ENCODE results near the gene PCBP3.
A peak's percentile ranks its signal among the peaks of the same experiment; 100 is the strongest.
"Not testable (repeated sequence)": the region's sequence is repeated elsewhere in the genome, so short reads cannot be mapped to it uniquely, and the experiment has no call there.

The PCBP3 gene

GRCh38 chr21:45828580-45829570 lies 185.3 kb downstream of the PCBP3 start:
- DNase-seq (ENCODE audit: low read depth), result no peak

GRCh38 chr21:45829668-45830067 lies 186.1 kb downstream of the PCBP3 start:
- no peak for DNase-seq (ENCODE audit: low read depth)

- DNase-seq (ENCODE audit: low read depth), result no peak
Observed at GRCh38 chr21:45830221-45830640, 186.7 kb downstream of the PCBP3 start.

DNA sequence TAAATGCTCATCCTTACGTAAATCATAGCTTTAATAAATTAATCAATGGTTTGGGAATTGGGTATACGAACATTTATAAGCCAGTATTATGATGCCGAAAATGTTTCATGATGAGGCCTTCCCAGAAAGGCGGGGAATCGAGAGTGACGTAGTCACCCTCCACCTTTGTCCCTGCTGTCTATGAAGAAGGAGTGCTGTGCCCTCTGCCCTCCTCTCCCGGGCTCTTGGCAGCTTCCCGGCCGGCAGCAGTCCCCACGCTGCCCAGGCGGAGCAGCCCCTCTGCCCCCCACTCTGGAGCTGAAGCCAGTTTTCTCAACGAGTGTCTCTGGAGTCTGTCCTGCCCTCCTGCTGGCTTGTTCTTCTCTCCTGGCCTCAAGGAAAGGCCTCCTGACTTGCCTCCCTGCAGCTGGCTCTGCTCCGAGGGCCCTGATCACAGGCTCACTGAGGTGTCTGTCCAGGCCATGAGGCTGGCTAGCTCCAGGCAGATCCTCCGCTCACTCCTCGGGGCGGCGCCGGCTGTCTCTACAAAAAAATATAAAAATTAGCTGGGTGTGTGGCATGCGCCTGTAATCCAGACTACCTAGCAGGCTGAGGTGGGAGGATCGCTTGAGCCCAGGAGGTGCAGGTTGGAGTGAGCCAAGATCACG lies 187.3 kb downstream of the PCBP3 start:
- DNase-seq (ENCODE audit: low read depth), result no peak

GRCh38 chr21:45831991-45832740 lies 188.6 kb downstream of the PCBP3 start:
- peak; percentile 3 for DNase-seq (ENCODE audit: low read depth)

GRCh38 chr21:45832741-45833235 lies 189.3 kb downstream of the PCBP3 start:
- not testable (repeated sequence) for DNase-seq (ENCODE audit: low read depth)

- no peak for DNase-seq (ENCODE audit: low read depth)
Observed at GRCh38 chr21:45833414-45833813, 189.9 kb downstream of the PCBP3 start.

DNA sequence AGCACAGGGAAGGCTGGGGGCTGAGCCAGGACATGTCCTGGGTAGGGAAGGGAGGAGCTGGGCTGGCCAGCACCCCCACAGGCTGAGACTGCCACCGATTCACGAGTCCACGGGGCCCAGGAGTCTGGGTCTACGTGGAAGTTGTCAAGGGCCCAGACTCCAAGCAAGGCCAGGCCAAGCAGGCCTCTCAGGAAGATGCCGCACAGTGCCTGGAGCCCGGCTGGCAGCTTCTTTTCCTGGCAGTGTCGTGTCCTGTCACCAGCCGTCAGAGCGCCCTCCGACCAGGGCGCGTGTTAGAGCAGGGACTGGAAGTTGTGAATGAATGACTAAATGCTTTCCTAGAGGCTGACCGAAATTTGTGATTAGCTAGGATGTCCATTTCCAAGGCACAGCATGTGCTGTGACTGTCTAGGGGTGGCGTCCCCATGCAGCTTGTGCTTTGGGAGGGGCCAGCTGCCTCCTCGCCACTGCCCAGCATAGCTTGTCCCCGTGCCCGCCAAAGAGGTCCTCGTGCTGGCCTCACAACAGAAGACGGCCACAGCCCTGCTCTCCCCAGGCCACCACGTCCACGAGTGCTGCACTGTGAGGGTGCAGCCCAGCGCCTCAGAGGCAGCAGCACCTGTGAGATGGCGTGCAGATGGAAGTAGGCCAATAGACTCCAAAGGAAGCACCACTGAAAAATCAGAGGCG lies 190.6 kb downstream of the PCBP3 start:
- DNase-seq (ENCODE audit: low read depth), result no peak

DNA sequence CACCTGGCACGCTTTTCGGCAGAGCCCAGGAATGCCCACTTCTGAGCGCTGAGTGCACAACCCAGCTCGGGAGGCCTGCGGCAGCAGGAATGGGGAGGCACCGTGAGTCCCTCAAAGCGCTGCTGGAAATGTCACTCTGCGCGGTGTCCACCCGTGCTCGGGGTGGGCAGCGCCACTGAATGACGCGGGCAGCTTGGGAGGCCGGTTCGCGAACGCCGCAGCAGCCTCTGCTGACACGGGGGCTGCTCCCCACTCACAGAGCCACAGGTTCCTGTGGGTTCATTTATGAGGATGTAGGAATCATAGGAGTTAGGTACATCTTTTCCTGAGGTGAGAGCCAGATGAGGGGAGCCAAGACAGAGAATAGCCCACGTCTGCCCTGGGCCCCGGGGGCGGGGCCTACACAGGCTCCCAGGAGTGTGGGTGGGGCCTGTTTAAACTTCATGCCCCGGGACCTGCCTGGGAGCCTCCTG lies 191.3 kb downstream of the PCBP3 start:
- DNase-seq (ENCODE audit: low read depth), result no peak

DNA sequence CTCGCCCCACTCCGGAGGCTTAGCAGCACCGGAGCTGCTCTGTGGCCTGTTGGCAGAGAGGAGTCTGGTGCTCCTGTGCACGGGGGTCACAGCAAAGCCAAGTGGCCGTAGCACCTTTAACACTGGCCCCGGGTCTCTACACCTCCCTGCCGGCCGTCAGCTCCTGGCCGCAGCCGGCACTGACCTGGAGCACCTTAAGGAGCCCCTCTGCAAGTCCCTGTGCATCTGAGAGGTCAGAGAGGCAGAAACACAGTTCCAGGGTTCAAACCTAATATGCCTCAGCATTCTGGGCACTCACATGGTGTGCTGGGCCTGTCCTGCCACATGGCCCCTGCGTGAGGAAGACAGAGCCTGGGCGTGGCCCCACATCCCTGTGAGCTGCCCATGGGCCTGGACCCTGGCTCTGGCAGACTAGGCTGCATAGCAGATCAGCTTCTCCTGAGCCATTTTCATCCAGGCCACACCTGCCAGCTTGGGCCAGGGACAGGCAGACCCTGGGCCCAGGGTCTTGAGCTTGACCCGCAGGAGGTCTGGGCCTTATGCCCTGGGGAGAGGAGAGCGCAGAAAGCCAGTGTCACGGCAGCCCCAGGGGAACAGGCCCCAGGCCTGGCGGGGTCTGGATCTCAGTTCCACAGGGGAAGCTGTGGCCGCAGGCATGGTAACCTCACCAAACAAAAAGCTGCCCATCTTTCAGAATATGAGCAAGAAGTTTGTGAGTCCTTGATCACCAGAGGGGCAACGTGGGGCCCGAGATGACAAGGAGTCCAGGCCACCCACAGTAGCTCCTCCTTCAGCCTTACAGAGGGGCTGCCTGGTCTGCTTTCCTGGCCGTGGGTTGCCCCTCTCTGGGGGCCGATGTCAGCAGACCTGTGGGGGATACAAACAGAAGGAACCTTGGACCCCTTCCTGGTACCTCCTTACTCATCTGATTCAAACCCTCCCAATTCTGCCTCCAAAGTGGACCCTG lies 192.1 kb downstream of the PCBP3 start:
- DNase-seq (ENCODE audit: low read depth), result no peak

DNA sequence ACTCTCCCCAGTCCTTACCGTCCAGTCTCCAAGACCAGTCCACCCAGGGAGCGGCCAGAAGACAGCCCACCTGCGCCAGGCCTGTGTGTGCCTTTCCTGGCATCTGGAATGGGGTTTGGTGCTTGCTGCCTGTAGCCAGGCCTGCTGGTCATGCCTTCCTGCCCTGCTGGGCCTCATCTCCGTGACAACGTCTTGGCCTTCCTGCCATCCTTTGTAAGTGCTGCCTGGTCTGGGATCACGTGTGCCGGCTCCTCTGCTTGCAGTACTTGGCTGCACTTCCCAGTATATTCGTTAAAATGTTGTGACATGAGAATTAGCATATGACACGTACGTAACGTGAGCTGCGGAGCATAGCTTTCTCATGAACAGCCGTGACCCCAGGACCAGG lies 192.7 kb downstream of the PCBP3 start:
- DNase-seq (ENCODE audit: low read depth), result no peak

DNA sequence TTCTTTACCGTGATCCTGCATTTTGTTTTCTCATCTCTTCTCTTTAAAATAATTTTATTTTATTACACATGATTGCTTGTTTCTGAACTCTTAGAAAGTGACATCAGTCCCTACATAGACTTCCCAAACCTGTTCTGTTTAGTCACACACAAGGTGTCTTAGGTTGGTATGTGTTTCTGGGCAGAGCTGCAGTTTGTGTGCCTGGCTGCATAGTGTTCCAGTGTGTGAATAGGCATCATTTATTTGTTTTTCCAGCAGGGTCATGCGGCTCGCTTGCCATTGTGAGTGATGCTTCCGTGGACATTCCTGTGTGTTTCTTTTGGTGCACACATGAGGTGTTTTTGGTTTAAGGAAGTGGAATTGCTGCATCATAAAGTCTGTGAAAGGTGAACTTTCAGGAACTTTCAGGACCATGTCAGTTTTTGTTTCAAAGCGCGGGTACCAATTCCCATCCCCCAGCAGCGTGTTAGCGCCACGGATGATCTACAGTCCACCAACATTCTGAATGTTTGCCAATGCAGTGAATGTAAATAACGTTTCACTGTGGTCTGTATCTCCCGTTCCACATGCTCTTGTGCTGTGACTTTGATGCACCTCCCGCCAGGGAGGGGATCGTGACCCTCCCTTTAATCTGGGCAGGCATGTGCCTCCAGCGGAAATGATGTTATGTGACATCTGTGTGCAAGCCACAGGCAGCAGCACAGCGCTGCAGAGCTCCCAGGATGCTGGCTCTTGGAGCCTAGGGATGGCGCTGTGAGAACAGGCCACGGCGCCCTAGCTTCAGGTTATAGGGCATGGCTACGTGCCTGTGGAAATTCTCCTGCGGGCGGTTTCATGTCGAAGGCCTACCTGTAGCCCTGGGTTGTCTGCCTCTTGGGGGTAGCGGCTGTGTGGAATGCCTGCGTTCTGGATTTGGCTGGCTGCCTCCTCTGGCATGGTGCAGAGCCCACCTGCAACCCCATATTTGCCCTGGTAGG lies 193.5 kb downstream of the PCBP3 start:
- DNase-seq (ENCODE audit: low read depth), result no peak

DNA sequence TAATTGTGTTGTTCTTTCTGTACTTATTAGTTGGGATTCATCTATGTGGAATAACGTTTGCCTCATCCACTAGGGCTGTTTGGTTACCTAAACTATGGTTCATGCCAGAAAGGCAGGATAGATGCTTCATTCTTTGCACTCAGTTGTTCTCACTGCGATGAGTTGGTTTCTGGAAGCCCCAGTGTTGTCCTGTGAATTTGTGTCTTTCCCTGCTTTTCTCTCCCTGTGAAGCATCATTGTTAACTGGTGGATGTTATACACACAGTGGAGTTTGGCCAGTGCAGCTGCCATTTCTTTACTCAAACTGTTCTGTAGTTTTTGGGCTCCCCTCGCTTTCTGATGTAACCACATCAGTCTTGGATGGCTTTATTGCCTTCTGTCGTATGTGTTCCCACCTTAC lies 194.4 kb downstream of the PCBP3 start:
- DNase-seq (ENCODE audit: low read depth), result no peak

GRCh38 chr21:45838634-45839033 lies 195.1 kb downstream of the PCBP3 start:
- DNase-seq (ENCODE audit: low read depth), result no peak

DNA sequence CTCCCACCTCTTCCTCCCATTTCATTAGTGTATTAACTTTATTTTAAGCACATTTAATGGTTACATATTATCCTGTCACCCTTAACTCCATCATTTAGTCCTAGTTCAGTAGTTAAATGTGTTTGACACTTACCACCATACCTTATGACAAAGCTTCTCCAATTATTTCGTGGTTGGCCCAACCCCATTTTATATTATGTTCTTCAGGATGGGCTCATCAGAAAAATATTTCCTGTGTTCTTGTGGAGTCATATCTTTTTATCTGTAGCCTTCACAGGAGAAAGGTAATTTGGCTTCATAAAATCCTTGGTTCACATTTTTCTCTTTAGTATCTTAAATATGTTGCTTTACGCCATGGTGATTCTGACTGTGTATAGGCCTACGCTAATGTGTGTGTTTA lies 195.7 kb downstream of the PCBP3 start:
- no peak for DNase-seq (ENCODE audit: low read depth)

DNA sequence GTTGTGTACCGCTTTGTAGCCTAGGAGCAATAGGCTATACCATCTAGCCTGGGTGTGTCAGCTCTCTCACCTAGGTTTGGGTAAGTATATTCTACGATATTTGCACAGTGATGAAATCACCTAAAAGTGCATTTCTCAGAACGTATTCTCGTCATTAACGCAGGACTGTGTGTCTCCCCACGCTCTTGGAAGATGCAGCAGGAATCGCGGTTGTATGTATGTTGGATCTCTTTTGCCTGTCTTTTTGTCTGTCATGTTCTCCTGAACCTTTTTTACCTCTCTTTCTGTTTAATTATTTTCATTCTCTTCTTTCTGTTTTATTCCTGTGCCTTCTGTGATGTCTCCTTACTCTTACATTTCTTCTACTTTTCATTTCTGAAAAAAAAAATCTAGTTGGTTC lies 197.5 kb downstream of the PCBP3 start:
- DNase-seq (ENCODE audit: low read depth), result no peak

GRCh38 chr21:45843426-45843825 lies 199.9 kb downstream of the PCBP3 start:
- DNase-seq (ENCODE audit: low read depth), result no peak

GRCh38 chr21:45844181-45844580 lies 200.7 kb downstream of the PCBP3 start:
- no peak for DNase-seq (ENCODE audit: low read depth)

- no peak for DNase-seq (ENCODE audit: low read depth)
Observed at GRCh38 chr21:45845063-45845769, 201.7 kb downstream of the PCBP3 start.
